ENCODE measurements around the gene SGSM2. TPM values are rescaled to one million over a fixed set of nuclear protein-coding genes. Genes with fewer than 3 reads are reported as not detected.

SGSM2 gene
- total RNA-seq, result 100 to 1,000 TPM; 116 to 131 TPM

DNA sequence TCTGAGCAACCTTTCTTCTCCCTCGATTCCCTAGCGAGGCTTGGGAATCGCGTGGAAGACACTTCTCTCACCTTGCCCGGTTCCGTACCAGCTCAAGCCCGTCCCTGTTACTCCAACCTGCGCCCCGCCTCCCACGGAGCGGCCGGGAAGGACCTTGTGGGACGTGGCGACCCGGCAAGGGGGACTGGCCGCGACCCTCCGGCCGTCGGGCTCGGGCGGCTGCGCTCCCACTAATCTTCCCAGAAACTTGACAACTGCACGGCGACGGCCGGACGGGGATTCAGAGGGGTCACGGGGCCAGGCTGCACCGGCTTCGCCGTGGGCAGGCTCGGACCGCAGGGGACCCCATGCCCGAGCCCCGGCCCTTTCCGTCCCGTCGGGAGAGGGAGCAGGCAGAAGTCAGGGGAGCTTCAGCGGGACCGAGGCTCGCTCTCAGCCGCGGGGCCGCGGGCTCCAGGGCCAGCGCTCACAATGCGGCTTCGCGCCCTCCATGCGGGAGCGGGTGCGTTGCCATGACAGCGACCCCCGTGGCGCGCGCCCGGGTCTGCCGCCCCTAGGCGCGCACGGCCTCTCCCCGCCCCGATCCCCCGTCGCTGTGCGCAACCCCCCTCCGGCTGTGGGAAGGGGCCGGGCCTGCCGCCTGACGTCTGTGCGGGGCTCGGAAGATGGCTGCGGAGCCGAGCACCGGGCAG, at the start of gene SGSM2:
SGSM2 (plus strand) TSS at position 650 of the 692 bp plus-strand sequence. CDS start 188 bp downstream, outside the sequence.
- H3K27me3 Mint-ChIP-seq, result no peaks in the 10 kb centered on the region
- POLR2A ChIA-PET, result interaction anchor here (0.7 to 3.4 kb wide), 18 partner anchors 9 to 620 kb away, joined by 3 to 25 read pairs (median 3); partner anchors contain the start of genes HIC1, SMG6 and SRR
- peaks cover 16% of the 10 kb centered on the region for H3K36me3 Mint-ChIP-seq
- peak within 1 kb of the TSS; percentile 98 for H3K4me3 Mint-ChIP-seq
- no peaks in the 10 kb centered on the region for H3K9me3 Mint-ChIP-seq
- H3K4me1 Mint-ChIP-seq, result peaks cover 21% of the 10 kb centered on the region
- H3K27ac Mint-ChIP-seq, result peak within 1 kb of the TSS; percentile 91
- ATAC-seq (ENCODE audit: low read depth) (peak; percentile 60), DNase-seq (peak; percentile 76)

DNA sequence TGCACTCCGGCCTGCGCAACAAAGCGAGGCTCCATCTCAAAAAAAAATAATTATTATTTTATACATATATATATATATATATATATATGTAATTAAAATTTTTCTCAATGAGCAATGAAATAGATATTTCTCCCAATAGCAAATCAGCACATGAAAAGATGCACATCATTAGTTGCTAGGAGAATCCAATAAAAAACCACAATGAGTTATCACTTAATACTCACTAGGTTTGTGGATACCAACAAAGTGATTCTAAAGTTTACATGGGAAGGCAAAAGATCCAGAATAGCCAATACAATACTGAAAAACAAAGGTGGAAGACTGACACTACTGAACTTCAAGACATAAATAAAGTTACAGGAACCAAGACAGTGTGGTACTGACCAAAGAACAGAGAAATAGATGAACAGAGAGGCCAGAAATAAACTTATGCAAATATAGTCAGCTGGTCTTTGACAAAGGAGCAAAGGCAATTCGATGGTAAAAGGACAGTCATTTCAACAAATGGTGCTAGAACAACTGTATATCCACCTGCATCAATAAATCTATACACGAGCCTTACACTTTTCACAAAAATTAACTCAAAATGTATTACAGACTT, 47.3 kb upstream of the SGSM2 start:
- POLR2A ChIA-PET, result no interaction called here
- Mint-ChIP-seq H3K4me1 (peaks cover 19% of the 10 kb centered on the region), H3K36me3 (peaks cover 38% of the 10 kb centered on the region), H3K27ac (no peak overlapping the region), H3K27me3 (no peaks in the 10 kb centered on the region), H3K9me3 (no peaks in the 10 kb centered on the region), H3K4me3 (no peak overlapping the region)
- DNase-seq (no peak), ATAC-seq (ENCODE audit: low read depth) (no peak)

GRCh38 chr17:2292100-2292499, 45.2 kb upstream of the SGSM2 start:
- H3K27ac Mint-ChIP-seq, result peak overlapping the region; percentile 35
- DNase-seq (no peak), ATAC-seq (ENCODE audit: low read depth) (no peak)
- H3K4me3 Mint-ChIP-seq, result no peak overlapping the region
- POLR2A ChIA-PET, result interaction anchor here (1.0 to 1.4 kb wide), 3 partner anchors 11 to 44 kb away, joined by 3 to 8 read pairs (median 4); partner anchors contain the start of genes SMG6, SRR and TSR1
- no peaks in the 10 kb centered on the region for H3K27me3 Mint-ChIP-seq
- peaks cover 46% of the 10 kb centered on the region for H3K36me3 Mint-ChIP-seq
- H3K9me3 Mint-ChIP-seq, result no peaks in the 10 kb centered on the region
- H3K4me1 Mint-ChIP-seq, result peaks cover 27% of the 10 kb centered on the region

- peak; percentile 60 for ATAC-seq (ENCODE audit: low read depth)
- Mint-ChIP-seq H3K9me3 (no peaks in the 10 kb centered on the region), H3K4me3 (peak overlapping the region; percentile 35), H3K27me3 (no peaks in the 10 kb centered on the region), H3K27ac (peak overlapping the region; percentile 21), H3K36me3 (peaks cover 56% of the 10 kb centered on the region), H3K4me1 (peaks cover 38% of the 10 kb centered on the region)
- DNase-seq, result no peak
- POLR2A ChIA-PET, result interaction anchor here (0.6 to 0.7 kb wide), 2 partner anchors 33 to 98 kb away, joined by 3 read pairs; no protein-coding TSS in a partner anchor
Observed at GRCh38 chr17:2295575-2295974, 41.7 kb upstream of the SGSM2 start.

DNA sequence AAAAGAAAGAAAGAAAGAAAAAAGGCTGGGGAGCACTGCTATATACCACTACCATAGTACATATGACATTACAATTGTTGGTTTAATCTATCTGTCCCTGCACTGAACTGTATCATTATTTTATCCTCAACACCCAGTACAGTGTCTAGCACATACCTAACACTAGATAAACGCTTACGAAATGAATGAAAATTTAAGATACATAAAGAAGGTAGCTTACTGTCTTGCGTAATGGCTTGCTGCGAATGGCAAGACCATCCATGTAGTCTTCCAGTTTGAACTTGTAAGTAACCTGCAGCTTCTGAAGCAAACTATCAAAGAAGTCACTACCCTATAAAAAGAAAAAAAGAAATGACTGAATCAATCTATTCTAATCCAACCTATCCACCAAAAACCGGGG, 40.3 kb upstream of the SGSM2 start:
- Mint-ChIP-seq H3K27me3 (no peaks in the 10 kb centered on the region), H3K9me3 (no peaks in the 10 kb centered on the region), H3K4me3 (no peak overlapping the region), H3K4me1 (peaks cover 41% of the 10 kb centered on the region), H3K27ac (no peak overlapping the region), H3K36me3 (peaks cover 53% of the 10 kb centered on the region)
- POLR2A ChIA-PET, result interaction anchor here (0.7 kb wide), 2 partner anchors 68 to 1966 kb away, joined by 5 to 7 read pairs; no protein-coding TSS in a partner anchor
- ATAC-seq (ENCODE audit: low read depth), result no peak
- DNase-seq, result no peak

DNA sequence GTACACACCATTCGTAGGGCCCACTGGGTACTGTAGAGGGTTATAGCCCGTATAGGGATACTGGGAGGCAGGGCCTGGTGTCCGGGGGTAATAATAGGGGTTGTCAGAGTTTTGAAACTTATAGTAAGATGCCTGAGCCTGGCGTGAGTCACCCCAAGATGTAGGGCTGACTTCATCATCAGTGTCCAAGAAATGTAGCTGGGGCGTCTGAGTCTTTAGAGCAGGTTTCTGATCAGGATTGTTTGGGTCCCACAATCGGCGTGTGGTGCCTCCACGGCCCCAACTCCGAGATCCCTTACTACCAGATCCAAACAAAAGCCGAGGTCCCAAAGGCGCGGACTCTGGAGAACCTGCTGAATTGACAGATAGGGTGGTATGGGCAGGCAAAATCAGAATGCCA, 38.2 kb upstream of the SGSM2 start:
- Mint-ChIP-seq H3K9me3 (no peaks in the 10 kb centered on the region), H3K4me1 (peaks cover 38% of the 10 kb centered on the region), H3K36me3 (peaks cover 42% of the 10 kb centered on the region)

DNA sequence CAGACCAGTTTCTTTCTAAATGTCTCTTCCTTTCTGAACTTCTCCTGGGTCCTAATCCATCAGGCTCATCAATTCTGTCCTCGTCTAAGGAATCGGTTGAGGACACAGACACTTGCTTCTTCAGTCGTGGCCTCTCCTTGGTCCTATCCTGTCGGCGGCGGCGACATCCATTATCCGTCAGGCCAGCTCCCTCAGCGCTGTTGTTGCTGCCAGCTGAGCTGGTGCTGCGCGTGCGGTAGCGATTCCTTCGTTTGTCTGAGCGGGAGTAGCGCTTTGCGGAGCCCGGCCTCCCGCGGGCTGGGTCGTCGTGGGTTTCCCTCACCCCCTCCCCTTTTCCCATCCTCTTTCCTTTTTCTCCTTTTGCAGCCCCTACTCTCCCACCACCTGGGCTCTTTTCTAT, 37.5 kb upstream of the SGSM2 start:
- DNase-seq (no peak), ATAC-seq (ENCODE audit: low read depth) (no peak)
- POLR2A ChIA-PET, result no interaction called here
- peaks cover 37% of the 10 kb centered on the region for H3K36me3 Mint-ChIP-seq
- no peak overlapping the region for H3K4me3 Mint-ChIP-seq
- no peaks in the 10 kb centered on the region for H3K27me3 Mint-ChIP-seq
- peak overlapping the region; percentile 1 for H3K27ac Mint-ChIP-seq
- H3K4me1 Mint-ChIP-seq, result peaks cover 35% of the 10 kb centered on the region
- H3K9me3 Mint-ChIP-seq, result no peaks in the 10 kb centered on the region

More for the DNA sequence above, 38.2 kb upstream of the SGSM2 start:
- no peaks in the 10 kb centered on the region for H3K27me3 Mint-ChIP-seq
- no peak for ATAC-seq (ENCODE audit: low read depth)
- POLR2A ChIA-PET, result no interaction called here
- H3K27ac Mint-ChIP-seq, result no peak overlapping the region
- DNase-seq, result no peak
- no peak overlapping the region for H3K4me3 Mint-ChIP-seq

GRCh38 chr17:2302778-2303203, 34.5 kb upstream of the SGSM2 start:
- H3K36me3 Mint-ChIP-seq, result peaks cover 33% of the 10 kb centered on the region
- peak overlapping the region; percentile 96 for H3K4me3 Mint-ChIP-seq
- DNase-seq (no peak), ATAC-seq (ENCODE audit: low read depth) (no peak)
- H3K9me3 Mint-ChIP-seq, result no peaks in the 10 kb centered on the region
- peaks cover 32% of the 10 kb centered on the region for H3K4me1 Mint-ChIP-seq
- H3K27ac Mint-ChIP-seq, result peak overlapping the region; percentile 81
- no peaks in the 10 kb centered on the region for H3K27me3 Mint-ChIP-seq
- POLR2A ChIA-PET, result interaction anchor here (0.5 to 2.7 kb wide), 7 partner anchors 27 to 245 kb away, joined by 3 to 25 read pairs (median 4); partner anchors contain the start of genes SGSM2 and TSR1

- ATAC-seq (ENCODE audit: low read depth) (peak; percentile 88), DNase-seq (peak; percentile 95)
- Mint-ChIP-seq H3K36me3 (peaks cover 29% of the 10 kb centered on the region), H3K27ac (peak within 1 kb of the TSS; percentile 81), H3K27me3 (no peaks in the 10 kb centered on the region), H3K9me3 (no peaks in the 10 kb centered on the region), H3K4me3 (peak within 1 kb of the TSS; percentile 96), H3K4me1 (peaks cover 32% of the 10 kb centered on the region)
- POLR2A ChIA-PET, result interaction anchor here (0.6 to 2.7 kb wide), 13 partner anchors 11 to 587 kb away, joined by 3 to 25 read pairs (median 4); partner anchors contain the start of genes SGSM2 and TSR1
Observed at GRCh38 chr17:2303204-2304188, 33.8 kb upstream of the SGSM2 start, which contains the start of the genes SMG6 and SRR. Gene SMG6, minus strand, starts transcription at chr17:2303785. Its CDS starts 65 bp downstream, at chr17:2303720. Gene SRR, plus strand, starts transcription at chr17:2303950. Its CDS starts 11,611 bp downstream, at chr17:2315561.

GRCh38 chr17:2304931-2305330, 32.4 kb upstream of the SGSM2 start:
- ATAC-seq (ENCODE audit: low read depth) (no peak), DNase-seq (no peak)
- POLR2A ChIA-PET, result interaction anchor here (0.9 to 2.7 kb wide), 2 partner anchors 8 to 32 kb away, joined by 5 to 25 read pairs; partner anchors contain the start of genes SGSM2 and TSR1
- no peaks in the 10 kb centered on the region for H3K27me3 Mint-ChIP-seq
- H3K36me3 Mint-ChIP-seq, result peaks cover 28% of the 10 kb centered on the region
- peaks cover 33% of the 10 kb centered on the region for H3K4me1 Mint-ChIP-seq
- peak overlapping the region; percentile 69 for H3K4me3 Mint-ChIP-seq
- no peak overlapping the region for H3K27ac Mint-ChIP-seq
- H3K9me3 Mint-ChIP-seq, result no peaks in the 10 kb centered on the region

DNA sequence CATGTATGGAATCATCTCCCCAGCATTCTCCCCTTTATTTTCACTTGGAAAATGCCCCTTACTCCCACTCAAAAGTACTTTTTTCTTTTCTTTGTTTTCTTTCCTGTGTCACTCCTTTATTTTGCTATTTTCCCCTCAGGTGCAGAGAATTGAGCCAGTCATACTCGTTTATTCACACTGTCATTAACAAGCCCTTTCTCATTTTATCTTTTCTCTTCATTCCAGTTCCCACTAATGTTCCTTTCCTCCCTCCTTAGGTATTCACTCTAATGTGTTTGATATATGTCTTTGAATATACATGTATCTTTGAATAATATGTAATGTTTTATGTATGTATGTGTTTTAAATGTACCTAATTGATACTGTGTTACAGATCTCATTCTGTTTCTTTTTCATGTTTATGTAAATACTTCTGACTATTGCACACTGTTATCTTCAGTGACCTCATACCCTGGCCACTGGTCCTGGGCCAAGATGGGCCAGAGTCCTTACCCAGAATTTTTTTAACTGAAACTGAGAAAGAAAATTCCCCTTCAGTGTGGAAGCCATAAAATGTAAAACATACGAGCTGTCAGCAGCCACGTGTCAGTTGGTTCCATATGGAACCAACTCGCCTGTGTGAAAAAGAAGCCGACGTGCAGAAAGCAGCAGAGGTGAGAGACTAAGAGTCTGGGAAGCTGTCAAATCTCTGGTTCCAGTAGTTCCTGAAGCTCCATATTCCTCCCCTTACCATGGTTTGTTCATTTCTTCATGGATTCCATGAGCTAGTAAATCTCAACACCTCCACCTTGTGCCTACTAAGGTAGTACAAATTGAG, 27.8 kb upstream of the SGSM2 start:
- no peak overlapping the region for H3K27ac Mint-ChIP-seq
- no peak for DNase-seq
- peaks cover 21% of the 10 kb centered on the region for H3K36me3 Mint-ChIP-seq
- H3K4me1 Mint-ChIP-seq, result peaks cover 21% of the 10 kb centered on the region
- ATAC-seq (ENCODE audit: low read depth), result no peak
- H3K4me3 Mint-ChIP-seq, result no peak overlapping the region
- POLR2A ChIA-PET, result interaction anchor here (0.8 kb wide), 1 partner anchor 26 kb away, joined by 3 read pairs; no protein-coding TSS in a partner anchor
- no peaks in the 10 kb centered on the region for H3K27me3 Mint-ChIP-seq
- no peaks in the 10 kb centered on the region for H3K9me3 Mint-ChIP-seq

DNA sequence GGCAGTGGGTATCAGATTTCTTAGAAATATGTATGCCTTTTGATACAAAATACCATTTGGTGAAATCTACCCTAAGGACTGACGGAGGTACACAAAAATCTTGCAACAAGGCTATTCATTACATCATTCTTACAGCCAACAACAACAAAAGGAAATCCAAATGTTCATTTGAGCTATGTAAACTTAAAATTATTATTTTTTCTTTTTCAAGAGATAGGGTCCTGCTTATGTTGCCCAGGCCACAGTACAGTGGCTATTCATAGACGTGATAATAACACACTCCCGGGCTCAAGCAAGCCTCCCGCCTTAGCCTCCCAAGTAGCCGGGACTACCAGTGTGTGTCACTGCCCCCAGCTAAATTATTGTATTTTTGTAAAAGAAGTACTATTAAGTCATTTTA, 24.6 kb upstream of the SGSM2 start:
- POLR2A ChIA-PET, result interaction anchor here (0.9 kb wide), 1 partner anchor 8 kb away, joined by 5 read pairs; no protein-coding TSS in a partner anchor
- Mint-ChIP-seq H3K4me3 (no peak overlapping the region), H3K36me3 (peaks cover 9% of the 10 kb centered on the region), H3K9me3 (no peaks in the 10 kb centered on the region), H3K4me1 (peaks cover 4% of the 10 kb centered on the region), H3K27me3 (no peaks in the 10 kb centered on the region), H3K27ac (no peak overlapping the region)
- DNase-seq, result no peak
- no peak for ATAC-seq (ENCODE audit: low read depth)

Data from activated naive CD8-positive, alpha-beta T cell treated with anti-CD3 and anti-CD28 coated beads, Interleukin-2, amount 10 ng/mL, durations not matched to agents 7 days and 5 days (primary cell).